Fibroblast of mammary gland (primary cell): ENCODE results near the gene BTBD9.

Experiments used
- DNase-seq: peaks from one replicate; pipeline ENCODE4 v3.0.0-alpha.2; 2010; ENCODE audit warnings: low read depth
- H3K4me3 ChIP-seq: 2 replicates; pipeline ENCODE4 v1.5.1; 2011; ENCODE audit warnings: low read depth, mild to moderate bottlenecking, low read length, moderate library complexity; ENCODE audit not compliant: control insufficient read depth
- TF ChIP-seq, protein P1 (sequence below): conservative IDR thresholded peaks from 2 replicates; pipeline ENCODE4 v1.5.1; 2011; ENCODE audit warnings: low read depth, low read length, inconsistent platforms; ENCODE audit not compliant: control insufficient read depth, insufficient read depth

Gene BTBD9

GRCh38 chr6:38639498-38640215 lies at the start of gene BTBD9:
Gene BTBD9, minus strand, starts transcription at chr6:38639929.
- TF ChIP-seq, protein P1, sequence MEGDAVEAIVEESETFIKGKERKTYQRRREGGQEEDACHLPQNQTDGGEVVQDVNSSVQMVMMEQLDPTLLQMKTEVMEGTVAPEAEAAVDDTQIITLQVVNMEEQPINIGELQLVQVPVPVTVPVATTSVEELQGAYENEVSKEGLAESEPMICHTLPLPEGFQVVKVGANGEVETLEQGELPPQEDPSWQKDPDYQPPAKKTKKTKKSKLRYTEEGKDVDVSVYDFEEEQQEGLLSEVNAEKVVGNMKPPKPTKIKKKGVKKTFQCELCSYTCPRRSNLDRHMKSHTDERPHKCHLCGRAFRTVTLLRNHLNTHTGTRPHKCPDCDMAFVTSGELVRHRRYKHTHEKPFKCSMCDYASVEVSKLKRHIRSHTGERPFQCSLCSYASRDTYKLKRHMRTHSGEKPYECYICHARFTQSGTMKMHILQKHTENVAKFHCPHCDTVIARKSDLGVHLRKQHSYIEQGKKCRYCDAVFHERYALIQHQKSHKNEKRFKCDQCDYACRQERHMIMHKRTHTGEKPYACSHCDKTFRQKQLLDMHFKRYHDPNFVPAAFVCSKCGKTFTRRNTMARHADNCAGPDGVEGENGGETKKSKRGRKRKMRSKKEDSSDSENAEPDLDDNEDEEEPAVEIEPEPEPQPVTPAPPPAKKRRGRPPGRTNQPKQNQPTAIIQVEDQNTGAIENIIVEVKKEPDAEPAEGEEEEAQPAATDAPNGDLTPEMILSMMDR = no peak
- peak; percentile 83 for DNase-seq
- H3K4me3 ChIP-seq = peak within 1 kb of the TSS; percentile 95

DNA sequence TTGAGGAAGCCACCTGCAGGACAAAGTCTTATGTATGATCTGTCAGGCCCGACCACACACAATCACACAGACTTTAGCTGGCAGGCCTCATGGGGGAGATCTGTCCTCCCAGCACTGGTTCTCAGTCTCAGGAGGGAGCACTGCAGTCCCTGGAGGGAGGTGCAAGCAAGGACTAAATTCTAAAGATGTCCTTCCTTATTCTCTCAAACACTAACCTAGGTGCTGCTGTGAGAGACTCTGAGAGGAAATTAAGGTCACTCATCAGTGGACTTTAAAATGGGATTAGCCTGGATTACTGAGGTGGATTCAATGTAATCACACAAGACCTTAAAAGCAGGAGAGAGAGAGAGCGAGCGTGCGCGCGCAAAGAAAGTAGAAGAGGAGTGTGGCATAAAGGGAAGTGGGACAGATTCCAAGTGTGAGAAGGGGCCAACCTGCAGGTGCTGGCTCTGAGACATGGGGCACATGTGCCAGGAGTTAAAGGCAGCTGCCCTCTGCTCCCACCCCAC lies 48.9 kb upstream of the BTBD9 start:
- no peak for DNase-seq
- TF ChIP-seq, protein P1 = no peak
- H3K4me3 ChIP-seq = no peak overlapping the region

DNA sequence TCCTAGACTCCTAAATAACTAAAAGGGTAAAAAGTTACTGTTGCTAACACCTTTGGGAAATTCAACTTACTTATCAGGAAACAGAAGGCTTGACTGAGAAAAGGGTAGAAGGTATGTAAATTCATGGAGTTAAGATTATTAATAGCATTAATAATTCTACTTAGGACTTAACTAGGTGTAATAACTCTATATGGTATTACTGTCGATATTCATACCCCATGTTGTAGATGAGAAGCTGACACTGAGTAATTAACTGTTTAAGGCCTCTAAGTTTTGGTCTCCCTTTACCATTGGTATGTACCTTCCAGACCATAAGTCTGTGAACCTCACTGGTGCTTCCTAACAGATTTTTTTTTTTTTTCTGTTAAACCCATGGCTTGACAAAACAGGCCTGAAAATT lies 47.8 kb upstream of the BTBD9 start:
- no peak overlapping the region for H3K4me3 ChIP-seq
- TF ChIP-seq, protein P1 = no peak
- no peak for DNase-seq

GRCh38 chr6:38687043-38687353 lies 47.3 kb upstream of the BTBD9 start:
- TF ChIP-seq, protein P1 = no peak
- no peak overlapping the region for H3K4me3 ChIP-seq
- no peak for DNase-seq

GRCh38 chr6:38686270-38687042 lies 46.7 kb upstream of the BTBD9 start:
- DNase-seq = no peak
- H3K4me3 ChIP-seq = no peak overlapping the region
- TF ChIP-seq, protein P1 = no peak

DNA sequence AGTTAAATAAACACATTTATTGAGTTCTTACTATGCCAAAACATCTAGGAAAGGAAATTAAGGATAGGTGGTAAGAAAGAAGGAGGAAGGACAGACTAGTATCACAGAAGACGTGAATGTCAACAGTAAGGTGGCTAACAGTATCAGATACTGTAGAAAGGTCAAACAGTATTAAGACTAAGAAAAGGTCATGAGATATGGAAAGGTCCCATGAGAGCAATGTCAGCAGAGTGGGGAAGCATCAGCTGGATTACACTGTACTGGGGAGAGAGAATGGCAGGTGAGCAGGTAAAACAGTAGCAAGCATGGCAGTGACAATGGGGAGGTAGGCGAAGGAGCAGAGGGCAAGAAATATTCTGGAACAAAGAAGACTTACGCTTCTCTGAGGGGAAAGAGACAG lies 45.2 kb upstream of the BTBD9 start:
- H3K4me3 ChIP-seq = no peak overlapping the region
- no peak for DNase-seq
- TF ChIP-seq, protein P1 = no peak

- no peak overlapping the region for H3K4me3 ChIP-seq
- TF ChIP-seq, protein P1 = no peak
- DNase-seq = no peak
Observed at GRCh38 chr6:38684237-38684636, 44.5 kb upstream of the BTBD9 start.
